ENCODE measurements around the gene ARID1B. TPM values are rescaled to one million over a fixed set of nuclear protein-coding genes. Genes with fewer than 3 reads are reported as not detected.

Gene ARID1B
- total RNA-seq, 1 experiment from 2014 or later = 35.6 TPM

GRCh38 chr6:156780962-156781853 lies 4.0 kb downstream of the ARID1B start:
- Histone ChIP-seq H2AFZ (ENCODE audit: low read depth, low read length, poor library complexity, severe bottlenecking) (no peak overlapping the region), H3K4me3 (replicated peaks in 1 of 2; ENCODE audit: low read depth in 1 of 2, low read length in 2 of 2) (no peak overlapping the region), H3K79me2 (ENCODE audit: insufficient read depth, low read length) (peaks cover 69% of the 10 kb centered on the region), H3K27me3 (ENCODE audit: insufficient read depth, low read length) (no peaks in the 10 kb centered on the region), H3K36me3 (ENCODE audit: control insufficient read depth in 1 of 2, insufficient read depth in 2 of 2, low read length in 2 of 2) (no peaks in the 10 kb centered on the region), H3K9ac (ENCODE audit: low read length) (no peak overlapping the region), H4K20me1 (ENCODE audit: insufficient read depth) (peaks cover 5% of the 10 kb centered on the region; the same call in 1 of the 2 replicates), H3K4me2 (ENCODE audit: low read length) (peak overlapping the region; percentile 97; the same call in 1 of the 2 replicates), H3K9me2 (ENCODE audit: insufficient read depth) (no peaks in the 10 kb centered on the region), H3K27ac (ENCODE audit: low read depth, low read length) (no peak overlapping the region), H3K9me3 (ENCODE audit: control insufficient read depth in 1 of 2, insufficient read depth in 1 of 2, low read depth in 1 of 2, low read length in 2 of 2) (no peaks in the 10 kb centered on the region), H3K4me1 (ENCODE audit: control insufficient read depth in 1 of 2, insufficient read depth in 2 of 2, low read length in 2 of 2) (peaks cover 10 to 22% of the 10 kb centered on the region in 2 experiments)
- ChIA-PET RAD21 (ENCODE audit: low non-redundant PET in 1 of 2, low total read pairs in 2 of 2, uncharacterized antibody in 2 of 2, unreplicated experiment in 2 of 2) (no interaction called here), CTCF (no interaction called here), POLR2A (interaction anchor here (1.1 kb wide), 1 partner anchor 78 kb away, joined by 3 read pairs; no protein-coding TSS in a partner anchor)
- TF ChIP-seq POLR2A (IDR thresholded peaks at IDR 0.05; ENCODE audit: borderline replicate concordance, extremely low read depth, insufficient read depth, insufficient read length) = no peak
- intact Hi-C loops (cut with micrococcal nuclease) = loop anchor here (2.0 kb wide), 1 partner anchor 242 kb away; no protein-coding TSS in a partner anchor
- no TSS peak for BruUV-seq (replicated peaks)
- ATAC-seq (no peak), DNase-seq (ENCODE audit: low read depth, low spot score) (no peak)

- ChIA-PET RAD21 (ENCODE audit: low non-redundant PET in 1 of 2, low total read pairs in 2 of 2, uncharacterized antibody in 2 of 2, unreplicated experiment in 2 of 2) (no interaction called here), POLR2A (no interaction called here), CTCF (no interaction called here)
- Histone ChIP-seq H3K9ac (ENCODE audit: low read length) (no peak overlapping the region), H3K27me3 (ENCODE audit: insufficient read depth, low read length) (no peaks in the 10 kb centered on the region), H2AFZ (ENCODE audit: low read depth, low read length, poor library complexity, severe bottlenecking) (no peak overlapping the region), H3K36me3 (ENCODE audit: control insufficient read depth in 1 of 2, insufficient read depth in 2 of 2, low read length in 2 of 2) (no peaks in the 10 kb centered on the region), H3K4me3 (replicated peaks in 1 of 2; ENCODE audit: low read depth in 1 of 2, low read length in 2 of 2) (no peak overlapping the region), H3K9me2 (ENCODE audit: insufficient read depth) (no peaks in the 10 kb centered on the region), H4K20me1 (ENCODE audit: insufficient read depth) (peaks cover 5% of the 10 kb centered on the region; the same call in 1 of the 2 replicates), H3K79me2 (ENCODE audit: insufficient read depth, low read length) (peaks cover 74% of the 10 kb centered on the region), H3K9me3 (ENCODE audit: control insufficient read depth in 1 of 2, insufficient read depth in 1 of 2, low read depth in 1 of 2, low read length in 2 of 2) (no peaks in the 10 kb centered on the region), H3K27ac (ENCODE audit: low read depth, low read length) (no peak overlapping the region), H3K4me2 (ENCODE audit: low read length) (peak overlapping the region; percentile 18; the same call in 1 of the 2 replicates), H3K4me1 (ENCODE audit: control insufficient read depth in 1 of 2, insufficient read depth in 2 of 2, low read length in 2 of 2) (peaks cover 6 to 16% of the 10 kb centered on the region in 2 experiments)
- intact Hi-C loops (cut with micrococcal nuclease) = loop anchor here (2.0 kb wide), 1 partner anchor 241 kb away; no protein-coding TSS in a partner anchor
- no peak for ATAC-seq
- TF ChIP-seq EZH2phosphoT487 (IDR thresholded peaks at IDR 0.05; ENCODE audit: borderline replicate concordance) = no peak
- no peak for TF ChIP-seq YY1 (IDR thresholded peaks at IDR 0.05; ENCODE audit: extremely low read depth, insufficient replicate concordance, low read depth, low read length)
- TF ChIP-seq ZFX (IDR thresholded peaks at IDR 0.05) = no peak
- no peak for TF ChIP-seq ZNF274 (IDR thresholded peaks at IDR 0.05; ENCODE audit: low read depth, low read length)
- no peak for TF ChIP-seq SP1 (IDR thresholded peaks at IDR 0.05; ENCODE audit: low read depth)
- TF ChIP-seq RAD21 (IDR thresholded peaks at IDR 0.05; ENCODE audit: low read depth) = no peak
- DNase-seq (ENCODE audit: low read depth, low spot score) = no peak
- BruUV-seq (replicated peaks) = no TSS peak
Observed at GRCh38 chr6:156781861-156782631, 4.9 kb downstream of the ARID1B start.
